Fibroblast of pulmonary artery (primary cell): ENCODE data around the gene AP1S3.
"Not testable (repeated sequence)": the region's sequence is repeated elsewhere in the genome, so short reads cannot be mapped to it uniquely, and the experiment has no call there.

Source experiments
- DNase-seq: peaks from one replicate; pipeline ENCODE4 v3.0.0-alpha.2; 2010; ENCODE audit warnings: low read depth
- H3K4me3 ChIP-seq: replicated peaks from 2 replicates; pipeline ENCODE4 v1.5.1; 2011; ENCODE audit warnings: low read depth, mild to moderate bottlenecking, control low read depth, low read length, moderate library complexity
- TF ChIP-seq, protein P1 (sequence below): IDR thresholded peaks from 2 replicates; pipeline ENCODE4 v1.5.1; 2011; ENCODE audit warnings: mild to moderate bottlenecking, control low read depth, low read length, inconsistent platforms; ENCODE audit errors: missing control alignments

Gene AP1S3

DNA sequence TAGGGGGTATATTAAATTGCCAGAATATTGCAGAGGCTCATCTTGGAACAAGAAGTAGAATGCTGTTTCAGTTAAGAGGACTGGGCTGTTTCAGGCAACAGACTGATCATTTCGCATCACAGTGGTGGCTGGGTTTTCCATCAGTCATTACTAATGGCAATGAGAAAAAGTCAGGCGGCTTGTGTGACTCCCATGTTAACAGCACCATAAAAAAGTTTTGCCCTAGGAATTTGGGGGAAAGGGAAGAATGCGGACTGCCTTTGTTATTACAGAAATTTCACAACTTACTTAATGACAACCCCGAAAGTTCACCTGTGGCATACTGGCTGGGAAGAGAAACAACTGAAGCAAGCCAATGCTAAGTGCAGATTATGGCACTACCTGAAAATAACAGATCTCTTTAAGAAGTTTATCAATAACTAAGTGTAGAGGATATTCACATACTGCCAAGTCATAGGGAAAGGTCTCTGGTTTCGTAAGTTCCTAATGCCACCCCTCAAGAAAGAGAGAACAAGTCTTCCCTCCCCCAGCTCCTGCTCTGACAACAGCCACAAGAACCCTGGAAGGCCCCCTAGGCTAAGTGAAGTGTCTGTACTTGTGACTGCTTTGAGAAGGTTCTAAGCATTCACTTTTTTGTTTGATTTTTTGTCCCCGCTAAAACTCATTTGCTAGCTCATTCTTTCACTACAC, 40.5 kb upstream of the AP1S3 start:
- TF ChIP-seq, protein P1, sequence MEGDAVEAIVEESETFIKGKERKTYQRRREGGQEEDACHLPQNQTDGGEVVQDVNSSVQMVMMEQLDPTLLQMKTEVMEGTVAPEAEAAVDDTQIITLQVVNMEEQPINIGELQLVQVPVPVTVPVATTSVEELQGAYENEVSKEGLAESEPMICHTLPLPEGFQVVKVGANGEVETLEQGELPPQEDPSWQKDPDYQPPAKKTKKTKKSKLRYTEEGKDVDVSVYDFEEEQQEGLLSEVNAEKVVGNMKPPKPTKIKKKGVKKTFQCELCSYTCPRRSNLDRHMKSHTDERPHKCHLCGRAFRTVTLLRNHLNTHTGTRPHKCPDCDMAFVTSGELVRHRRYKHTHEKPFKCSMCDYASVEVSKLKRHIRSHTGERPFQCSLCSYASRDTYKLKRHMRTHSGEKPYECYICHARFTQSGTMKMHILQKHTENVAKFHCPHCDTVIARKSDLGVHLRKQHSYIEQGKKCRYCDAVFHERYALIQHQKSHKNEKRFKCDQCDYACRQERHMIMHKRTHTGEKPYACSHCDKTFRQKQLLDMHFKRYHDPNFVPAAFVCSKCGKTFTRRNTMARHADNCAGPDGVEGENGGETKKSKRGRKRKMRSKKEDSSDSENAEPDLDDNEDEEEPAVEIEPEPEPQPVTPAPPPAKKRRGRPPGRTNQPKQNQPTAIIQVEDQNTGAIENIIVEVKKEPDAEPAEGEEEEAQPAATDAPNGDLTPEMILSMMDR: no peak
- DNase-seq: no peak
- no peak overlapping the region for H3K4me3 ChIP-seq

DNA sequence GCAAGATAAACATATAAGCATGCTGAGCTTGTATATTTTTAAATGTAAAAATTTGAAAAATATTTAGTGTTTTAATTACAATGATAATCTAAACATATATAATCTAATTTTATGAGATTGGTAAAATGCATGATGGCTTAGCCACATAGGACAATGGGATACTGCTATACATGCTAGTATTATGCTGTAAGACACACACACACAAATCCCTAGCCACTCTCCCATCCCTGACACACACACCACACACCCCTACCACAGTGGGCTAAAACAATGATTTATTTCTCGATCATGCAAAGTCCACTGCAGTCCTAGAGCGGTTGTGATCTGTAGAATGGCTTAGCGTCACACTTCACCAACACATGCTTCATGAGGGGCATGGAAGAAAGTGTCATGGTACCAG, 36.3 kb upstream of the AP1S3 start:
- no peak for DNase-seq
- TF ChIP-seq, protein P1: no peak
- no peak overlapping the region for H3K4me3 ChIP-seq

- not testable (repeated sequence) for DNase-seq, H3K4me3 ChIP-seq
These were observed 35.4 kb upstream of the AP1S3 start for GRCh38 chr2:223872772-223873171.

GRCh38 chr2:223871661-223872060, 34.3 kb upstream of the AP1S3 start:
- not testable (repeated sequence) for DNase-seq, H3K4me3 ChIP-seq

DNA sequence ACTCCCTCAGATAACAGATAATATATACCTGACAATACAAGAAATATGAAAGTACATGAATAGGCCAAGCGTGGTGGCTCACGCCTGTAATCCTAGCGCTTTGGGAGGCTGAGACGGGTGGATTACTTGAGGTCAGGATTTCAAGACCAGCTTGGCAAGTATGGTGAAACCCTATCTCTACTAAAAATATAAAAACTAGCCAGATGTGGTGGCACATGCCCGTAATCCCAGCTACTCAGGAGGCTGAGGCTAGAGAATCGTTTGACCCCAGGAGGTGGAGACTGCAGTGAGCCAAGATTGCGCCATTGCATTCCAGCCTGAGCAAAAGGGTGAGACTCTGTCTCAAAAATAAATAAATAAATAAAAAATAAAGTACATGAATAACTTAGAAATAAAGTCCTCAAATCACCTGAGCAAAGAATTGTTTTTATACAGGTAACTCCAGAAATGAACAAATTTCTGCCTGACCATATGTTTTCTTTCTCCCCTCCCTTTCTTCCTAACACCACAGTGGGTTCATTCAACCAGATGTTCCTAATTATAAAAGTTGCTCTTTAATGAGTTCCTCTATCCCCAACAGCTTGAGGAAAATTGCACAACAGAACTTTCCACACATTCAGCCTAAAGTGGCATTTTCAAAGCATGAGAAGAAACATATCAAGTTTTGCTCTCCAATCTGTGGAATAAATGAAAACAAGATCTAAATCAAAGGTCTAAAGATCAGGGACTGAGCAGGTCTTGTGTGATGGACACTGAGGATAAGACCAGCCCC, 33.6 kb upstream of the AP1S3 start:
- TF ChIP-seq, protein P1: no peak
- H3K4me3 ChIP-seq: no peak overlapping the region
- no peak for DNase-seq

DNA sequence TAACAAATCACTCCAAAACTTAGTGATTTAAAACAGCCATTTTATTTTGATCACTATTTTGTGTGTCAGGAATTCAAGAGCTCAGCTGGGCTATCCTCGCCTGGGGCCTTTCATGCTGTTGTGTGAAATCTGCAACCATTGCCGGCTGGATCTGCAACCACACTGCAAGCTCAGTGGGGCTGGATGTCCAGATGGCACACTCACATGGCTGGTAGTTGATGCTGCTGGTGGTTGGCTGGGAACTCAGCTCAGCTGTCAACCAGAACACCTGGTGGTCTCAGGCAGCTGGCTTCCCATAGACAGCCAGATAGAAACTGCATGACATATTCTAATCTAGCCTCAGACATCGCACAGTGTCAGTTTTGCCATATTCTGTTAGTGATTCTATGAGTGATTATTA, 30.6 kb upstream of the AP1S3 start:
- TF ChIP-seq, protein P1: no peak
- H3K4me3 ChIP-seq: no peak overlapping the region
- no peak for DNase-seq

DNA sequence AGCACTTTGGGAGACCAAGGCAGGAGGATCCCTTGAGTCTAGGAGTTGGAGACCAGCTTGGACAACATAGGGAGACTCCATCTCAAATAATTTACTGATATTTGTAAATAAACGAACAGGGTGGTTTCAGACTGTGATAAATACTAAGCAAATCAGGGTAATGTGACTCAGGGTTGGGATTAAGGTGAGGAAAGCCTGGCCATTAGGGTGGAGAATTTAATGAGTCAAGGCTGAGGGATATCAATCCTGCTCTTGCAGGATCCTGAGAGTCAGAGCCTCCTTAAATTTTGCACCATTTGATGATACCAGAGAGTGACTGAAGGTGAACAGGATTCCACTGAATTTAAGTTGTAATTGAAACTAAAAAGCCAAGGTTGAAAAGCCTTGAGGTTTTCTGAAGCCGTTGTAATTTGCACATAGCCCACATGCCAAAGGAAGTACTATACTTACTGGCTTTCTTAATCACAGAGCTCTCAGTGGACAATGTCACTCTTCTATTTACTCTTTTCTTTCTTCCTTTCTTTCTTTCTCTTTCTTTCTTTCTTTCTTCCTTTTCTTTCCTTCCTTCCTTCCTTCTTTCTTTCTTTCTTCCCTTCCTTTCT, 28.6 kb upstream of the AP1S3 start:
- no peak for DNase-seq
- no peak overlapping the region for H3K4me3 ChIP-seq
- TF ChIP-seq, protein P1: no peak
